Mucosa of rectum (tissue), 2 donors: ENCODE results near the gene TRPC4.

Source experiments
- H3K27ac ChIP-seq, 2 donors: one replicate each; pipeline ENCODE4 v1.7.0; 2013; ENCODE audit warnings: inconsistent platforms in 2 of 2, low read depth in 2 of 2, low read length in 2 of 2
- H3K27me3 ChIP-seq, 2 donors: one replicate each; pipeline ENCODE4 v1.7.0; 2013; ENCODE audit warnings: low read length in 2 of 2; ENCODE audit not compliant: control insufficient read depth in 2 of 2, insufficient read depth in 2 of 2
- H3K36me3 ChIP-seq, 2 donors: one replicate each; pipeline ENCODE4 v1.7.0; 2013; ENCODE audit warnings: low read length in 2 of 2; ENCODE audit not compliant: control insufficient read depth in 2 of 2, insufficient read depth in 2 of 2
- H3K4me1 ChIP-seq, 2 donors: one replicate each; pipeline ENCODE4 v1.7.0; 2013; ENCODE audit warnings: low read length in 2 of 2, mild to moderate bottlenecking in 1 of 2; ENCODE audit not compliant: control insufficient read depth in 2 of 2, insufficient read depth in 2 of 2
- H3K4me3 ChIP-seq, 2 donors: one replicate each; pipeline ENCODE4 v1.7.0; 2013; ENCODE audit warnings: low read length in 2 of 2
- H3K9ac ChIP-seq, 2 donors: one replicate each; pipeline ENCODE4 v1.7.0; 2013; ENCODE audit warnings: low read length in 2 of 2, low read depth in 1 of 2, mild to moderate bottlenecking in 1 of 2
- H3K9me3 ChIP-seq, 2 donors: one replicate each; pipeline ENCODE4 v1.7.0; 2013; ENCODE audit warnings: low read length in 2 of 2; ENCODE audit not compliant: control insufficient read depth in 2 of 2
- donor health status: healthy.
- donor health status: Normal muscosa, but diverticular disease.

TRPC4 gene

DNA sequence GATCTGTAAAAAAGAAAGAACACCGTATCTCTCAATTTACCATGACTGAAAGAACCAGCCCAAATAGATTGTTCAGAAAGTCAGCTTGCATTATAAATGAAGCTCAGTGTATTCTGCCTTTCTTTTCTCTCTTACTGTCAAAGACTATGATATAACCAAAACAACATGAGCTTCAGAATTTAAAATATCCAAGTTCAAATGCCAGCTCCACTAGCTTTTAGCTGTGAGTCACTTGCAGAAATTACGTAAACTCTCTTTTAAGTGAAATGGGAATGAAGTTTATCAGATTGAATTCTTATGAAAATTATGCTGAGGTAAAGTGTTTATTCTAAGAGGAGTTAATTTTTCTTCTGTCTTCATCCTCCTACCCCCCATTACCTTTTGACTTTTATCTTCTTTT lies 251.0 kb downstream of the TRPC4 start:
- H3K4me3 ChIP-seq: no peak overlapping the region
- H3K4me1 ChIP-seq: no peaks in the 10 kb centered on the region
- H3K9ac ChIP-seq: no peak overlapping the region
- no peaks in the 10 kb centered on the region for H3K36me3 ChIP-seq
- no peak overlapping the region for H3K27ac ChIP-seq
- H3K27me3 ChIP-seq: no peaks in the 10 kb centered on the region
- no peaks in the 10 kb centered on the region for H3K9me3 ChIP-seq

DNA sequence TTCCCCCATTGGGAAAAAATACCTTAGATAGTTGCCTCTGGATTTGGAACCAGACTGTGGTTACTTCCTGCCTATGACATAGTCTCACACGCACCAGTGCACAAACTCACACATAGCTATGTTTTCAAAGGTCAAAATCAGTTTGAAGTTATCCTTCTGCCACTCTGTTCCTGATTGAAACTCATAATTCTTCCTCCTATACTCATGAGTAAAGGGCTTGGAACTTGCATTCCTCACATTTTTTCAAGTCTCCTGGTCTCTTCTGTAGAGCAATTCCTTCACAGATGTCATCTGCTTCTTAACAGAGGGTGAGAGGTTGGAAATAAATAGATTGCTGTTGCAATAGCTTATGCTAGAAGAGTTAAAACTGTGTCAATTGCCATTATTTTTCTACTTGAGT lies 252.4 kb downstream of the TRPC4 start:
- no peaks in the 10 kb centered on the region for H3K27me3 ChIP-seq
- H3K36me3 ChIP-seq: no peaks in the 10 kb centered on the region
- H3K4me3 ChIP-seq: no peak overlapping the region
- H3K9ac ChIP-seq: no peak overlapping the region
- H3K27ac ChIP-seq: no peak overlapping the region
- no peaks in the 10 kb centered on the region for H3K4me1 ChIP-seq
- no peaks in the 10 kb centered on the region for H3K9me3 ChIP-seq

DNA sequence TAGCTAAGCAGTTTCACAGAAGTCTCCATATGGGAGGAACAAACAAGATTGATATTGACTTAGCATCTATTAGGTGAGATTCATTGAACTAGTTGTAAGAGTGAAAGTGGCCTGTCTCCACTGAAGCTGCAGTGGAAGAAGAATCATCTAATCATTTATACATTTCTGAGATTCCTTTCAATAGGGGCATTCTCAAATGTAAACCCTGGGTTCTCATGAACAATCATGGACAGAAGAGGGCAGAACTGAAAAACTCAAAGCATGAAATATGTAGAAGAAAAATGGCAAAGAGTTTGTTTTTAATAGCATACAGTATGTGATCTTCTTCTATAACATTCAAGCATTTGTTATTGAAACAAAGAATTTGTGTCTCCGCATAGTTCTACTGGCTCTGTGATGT lies 253.4 kb downstream of the TRPC4 start:
- H3K4me1 ChIP-seq: no peaks in the 10 kb centered on the region
- H3K4me3 ChIP-seq: no peak overlapping the region
- no peak overlapping the region for H3K27ac ChIP-seq
- no peaks in the 10 kb centered on the region for H3K36me3 ChIP-seq
- H3K9ac ChIP-seq: no peak overlapping the region
- H3K9me3 ChIP-seq: no peaks in the 10 kb centered on the region
- H3K27me3 ChIP-seq: no peaks in the 10 kb centered on the region

DNA sequence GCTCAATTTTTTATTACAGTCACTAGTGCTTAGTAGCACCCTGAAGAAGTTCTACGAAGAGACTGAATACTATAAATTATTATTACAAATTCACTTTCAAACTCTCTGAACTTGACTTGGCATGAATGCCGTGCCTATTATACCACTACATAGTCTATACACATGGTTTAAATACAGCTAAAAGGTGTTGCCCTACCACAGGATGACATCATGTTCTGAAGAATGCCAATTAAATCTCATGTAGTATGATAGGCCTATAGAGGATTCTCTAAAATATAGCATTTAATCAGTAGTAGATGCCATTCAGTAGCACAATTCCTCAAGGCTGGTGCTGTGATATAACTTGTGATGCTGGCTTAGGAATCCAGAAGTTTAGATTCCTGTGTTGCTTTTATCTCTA lies 254.3 kb downstream of the TRPC4 start:
- H3K36me3 ChIP-seq: no peaks in the 10 kb centered on the region
- no peak overlapping the region for H3K27ac ChIP-seq
- H3K9ac ChIP-seq: no peak overlapping the region
- H3K9me3 ChIP-seq: no peaks in the 10 kb centered on the region
- no peaks in the 10 kb centered on the region for H3K4me1 ChIP-seq
- no peak overlapping the region for H3K4me3 ChIP-seq
- no peaks in the 10 kb centered on the region for H3K27me3 ChIP-seq

DNA sequence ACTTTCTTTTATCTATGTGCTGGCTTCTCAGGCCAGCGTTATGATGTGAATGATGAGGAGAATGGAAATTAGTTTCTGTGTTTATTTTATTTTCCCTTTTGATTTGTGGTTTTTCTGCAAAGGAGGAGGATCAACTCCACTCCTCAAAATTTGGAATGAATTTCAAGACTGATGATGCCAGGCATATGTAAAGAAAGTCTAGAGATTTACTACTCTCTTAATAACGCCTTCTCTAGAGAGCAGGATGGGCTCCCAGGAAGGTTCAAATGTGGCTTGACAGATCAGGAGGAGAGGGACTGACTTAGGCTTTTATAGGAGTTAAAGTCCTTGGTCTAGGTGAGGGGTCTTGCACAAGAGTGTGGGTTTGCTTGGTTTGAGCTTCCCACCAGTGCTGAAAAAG lies 255.9 kb downstream of the TRPC4 start:
- H3K4me1 ChIP-seq: no peaks in the 10 kb centered on the region
- no peak overlapping the region for H3K27ac ChIP-seq
- no peak overlapping the region for H3K9ac ChIP-seq
- no peaks in the 10 kb centered on the region for H3K9me3 ChIP-seq
- H3K36me3 ChIP-seq: no peaks in the 10 kb centered on the region
- H3K4me3 ChIP-seq: no peak overlapping the region
- H3K27me3 ChIP-seq: no peaks in the 10 kb centered on the region

DNA sequence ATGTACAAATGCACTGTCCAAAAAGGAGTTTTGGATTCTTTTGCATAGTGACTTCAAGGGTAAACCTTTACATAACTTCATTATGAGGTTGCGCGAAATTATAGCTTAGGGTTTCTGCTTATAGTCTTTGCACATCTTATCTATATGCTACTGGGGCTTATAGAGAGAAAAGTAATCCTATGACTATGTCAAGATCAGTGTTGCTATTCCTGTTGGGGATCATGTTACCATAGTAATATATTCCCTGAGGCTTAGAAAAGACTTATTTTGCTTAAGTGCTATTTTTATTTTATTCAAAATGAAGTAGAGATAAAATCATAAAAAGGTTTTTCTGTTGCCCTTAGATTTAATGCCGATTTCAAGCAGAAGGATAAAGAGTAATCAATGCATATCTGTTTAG lies 256.3 kb downstream of the TRPC4 start:
- Histone ChIP-seq H3K27ac (no peak overlapping the region), H3K9ac (no peak overlapping the region), H3K27me3 (no peaks in the 10 kb centered on the region), H3K4me3 (no peak overlapping the region), H3K36me3 (no peaks in the 10 kb centered on the region), H3K9me3 (no peaks in the 10 kb centered on the region), H3K4me1 (no peaks in the 10 kb centered on the region)

DNA sequence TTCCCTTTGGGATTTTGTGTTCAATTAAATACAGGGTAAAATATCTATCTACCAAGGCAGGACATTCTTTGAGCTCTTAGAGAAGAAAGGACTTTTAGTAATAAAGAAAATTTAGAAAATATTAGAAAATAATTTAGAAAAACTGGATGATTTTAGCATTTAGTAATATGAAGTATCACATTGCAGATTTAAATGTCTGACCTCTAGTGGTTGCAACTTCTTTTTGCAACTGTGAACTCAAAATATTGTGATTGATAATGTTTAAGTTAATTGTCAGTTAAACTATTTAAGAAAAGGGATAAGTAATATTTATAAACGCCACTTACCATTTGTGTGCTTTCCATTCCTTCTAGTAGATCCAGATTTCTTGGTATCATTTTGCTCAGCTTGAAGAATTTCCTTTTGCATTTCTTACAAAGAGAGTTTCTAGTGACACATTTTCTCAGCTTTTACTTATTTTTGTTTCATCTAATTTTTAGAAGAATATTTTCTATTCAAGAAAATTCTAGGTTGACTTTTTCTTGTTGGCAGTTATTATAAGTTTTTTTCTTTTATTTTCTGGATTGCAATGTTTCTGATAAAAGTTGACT lies 260.7 kb downstream of the TRPC4 start:
- no peak overlapping the region for H3K27ac ChIP-seq
- H3K9ac ChIP-seq: no peak overlapping the region
- no peak overlapping the region for H3K4me3 ChIP-seq
- no peaks in the 10 kb centered on the region for H3K4me1 ChIP-seq
- no peaks in the 10 kb centered on the region for H3K9me3 ChIP-seq
- no peaks in the 10 kb centered on the region for H3K36me3 ChIP-seq
- H3K27me3 ChIP-seq: no peaks in the 10 kb centered on the region

DNA sequence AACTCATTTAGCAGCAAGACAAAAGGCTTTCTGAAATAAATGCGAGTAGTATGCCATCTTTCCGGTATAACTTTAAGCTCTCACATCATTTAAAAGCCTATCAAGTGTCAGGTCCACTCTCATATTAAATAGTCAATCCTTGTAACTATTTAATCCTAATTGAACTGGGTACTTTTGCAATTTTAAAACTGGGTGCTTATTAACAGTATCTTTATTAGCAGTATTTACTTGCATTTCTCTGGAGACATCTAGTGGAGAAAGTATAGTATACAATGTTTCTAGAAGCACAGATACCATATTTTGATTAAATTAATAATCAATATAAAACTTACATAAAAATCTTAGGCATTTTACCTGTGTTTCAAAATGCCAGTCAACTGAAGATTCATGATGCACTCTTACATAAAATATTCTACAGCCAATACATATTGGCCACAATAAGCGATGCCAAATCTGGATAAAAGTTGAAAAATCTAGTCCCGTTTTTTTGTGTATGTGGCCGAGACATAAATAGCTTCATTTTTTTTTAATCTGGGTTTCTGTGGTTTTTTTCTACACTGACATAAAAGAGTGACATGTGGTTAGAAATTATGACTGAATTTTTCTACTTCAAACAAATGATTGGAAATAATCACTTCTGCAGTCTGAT lies 266.7 kb downstream of the TRPC4 start:
- Histone ChIP-seq H3K4me1 (no peaks in the 10 kb centered on the region), H3K4me3 (no peak overlapping the region), H3K27ac (no peak overlapping the region)

DNA sequence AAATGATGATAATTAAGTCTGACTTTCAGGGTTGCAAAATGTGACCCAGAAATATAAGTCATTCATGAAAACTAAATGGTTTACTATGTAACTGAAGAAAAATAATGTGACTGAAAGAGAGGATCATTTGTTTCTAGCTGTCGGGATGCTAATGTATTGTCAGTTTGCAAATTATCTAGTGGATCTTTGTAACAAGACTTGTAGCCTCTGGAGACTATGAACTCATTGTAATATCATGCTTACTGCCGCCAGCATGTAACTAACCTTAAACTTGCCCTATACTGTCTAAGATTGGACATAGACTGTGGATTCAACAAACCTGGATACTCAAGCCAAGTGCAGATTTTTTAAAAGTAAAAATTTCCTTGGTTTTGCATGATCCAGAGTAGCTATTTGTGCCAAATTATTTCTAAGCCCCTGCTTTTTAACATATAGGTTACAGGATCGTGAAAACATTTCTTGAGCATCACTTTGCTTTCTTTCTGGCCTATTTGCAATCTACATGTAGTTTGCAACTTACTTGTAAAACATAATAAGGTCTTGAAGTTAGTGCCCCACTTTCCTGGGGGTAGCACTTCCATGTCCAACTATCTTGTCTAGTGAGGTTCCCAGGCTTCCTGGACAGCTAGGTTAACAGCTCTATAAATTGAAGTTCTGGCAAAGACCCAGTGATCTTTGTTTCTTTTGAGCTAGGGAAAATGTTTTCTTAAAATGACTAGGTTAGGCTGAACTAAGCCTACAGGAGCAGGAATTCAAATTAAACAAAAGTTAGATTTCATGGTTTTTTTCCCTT lies 267.7 kb downstream of the TRPC4 start:
- no peak overlapping the region for H3K27ac ChIP-seq
- no peaks in the 10 kb centered on the region for H3K9me3 ChIP-seq
- no peaks in the 10 kb centered on the region for H3K4me1 ChIP-seq
- H3K27me3 ChIP-seq: no peaks in the 10 kb centered on the region
- no peak overlapping the region for H3K4me3 ChIP-seq
- no peak overlapping the region for H3K9ac ChIP-seq
- no peaks in the 10 kb centered on the region for H3K36me3 ChIP-seq

More for the DNA sequence above, 266.7 kb downstream of the TRPC4 start:
- Histone ChIP-seq H3K27me3 (no peaks in the 10 kb centered on the region), H3K9me3 (no peaks in the 10 kb centered on the region), H3K9ac (no peak overlapping the region), H3K36me3 (no peaks in the 10 kb centered on the region)

DNA sequence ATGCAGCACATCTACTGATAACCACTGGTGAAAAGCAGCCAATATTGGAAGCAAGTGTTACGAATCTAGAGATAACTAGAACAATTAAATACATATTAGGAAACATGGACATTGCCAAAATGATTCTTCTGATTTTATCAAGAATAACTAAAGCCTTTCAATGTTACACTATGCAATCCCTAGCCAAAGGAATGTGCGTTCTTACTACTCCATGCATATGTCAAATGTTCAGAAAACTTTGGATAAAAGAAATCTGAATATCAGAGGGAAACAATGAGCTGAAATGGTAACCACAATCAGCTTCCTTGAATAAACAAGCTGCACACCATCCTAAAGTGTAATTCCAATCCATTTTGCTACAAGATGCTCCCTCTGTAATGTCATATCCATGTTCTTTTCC lies 270.1 kb downstream of the TRPC4 start:
- Histone ChIP-seq H3K9ac (no peak overlapping the region), H3K27ac (no peak overlapping the region), H3K27me3 (no peaks in the 10 kb centered on the region), H3K9me3 (no peaks in the 10 kb centered on the region), H3K4me3 (no peak overlapping the region), H3K36me3 (no peaks in the 10 kb centered on the region), H3K4me1 (no peaks in the 10 kb centered on the region)
